BJ (cell line): ENCODE data around the gene GATA1. TPM values are rescaled to one million over a fixed set of nuclear protein-coding genes. Genes with fewer than 3 reads are reported as not detected.

Experiments used
- CTCF ChIA-PET: fragments of 350-600 bp; formaldehyde crosslinking; extraction: SDS; loops from one replicate; lab custom pipeline; 2021; ENCODE audit warnings: antibody characterized with exemption, inconsistent platforms; lab: Yijun Ruan, JAX
- POLR2A ChIA-PET: fragments of 300-600 bp; sonication (Branson Sonifier 250); formaldehyde crosslinking; extraction: SDS; loops from one replicate; lab custom pipeline; 2021; ENCODE audit warnings: antibody characterized with exemption; lab: Charles Lee
- DNase-seq: peaks from one replicate; pipeline ENCODE4 v3.0.0-alpha.2; 2011; ENCODE audit warnings: low read depth
- H3K27me3 ChIP-seq: 2 replicates; pipeline ENCODE4 v1.6.0; 2011; ENCODE audit warnings: low read length; ENCODE audit not compliant: control insufficient read depth, insufficient read depth
- H3K36me3 ChIP-seq: 2 replicates; pipeline ENCODE4 v1.5.1; 2011; ENCODE audit warnings: low read length; ENCODE audit not compliant: control insufficient read depth, insufficient read depth
- H3K4me3 ChIP-seq: 2 replicates; pipeline ENCODE4 v1.5.1; 2011; ENCODE audit warnings: low read depth, mild to moderate bottlenecking, control low read depth, low read length
- polyA plus RNA-seq: library from polyadenylated mRNA; depleted of rRNA; stranded (reverse); fragments of >200 nt; gene quantifications from 2 replicates; pipeline ENCODE4 v1.2.3, GENCODE V29; 2011; rRNA removed
- small RNA-seq: library from RNA; depleted of rRNA; stranded (forward); fragments of <200 nt; gene quantifications from one replicate; pipeline ENCODE3, GENCODE V24; 2012; ENCODE audit warnings: low replicate concordance, low read depth; ENCODE audit not compliant: insufficient read length
- TF ChIP-seq, protein P1 (sequence below): IDR thresholded peaks from 2 replicates; pipeline ENCODE4 v1.5.1; 2011; ENCODE audit warnings: low read depth, mild to moderate bottlenecking, control low read depth, inconsistent platforms, low read length, moderate library complexity; ENCODE audit not compliant: insufficient read depth

The GATA1 gene
- polyA plus RNA-seq, 1 experiment = not detected

DNA sequence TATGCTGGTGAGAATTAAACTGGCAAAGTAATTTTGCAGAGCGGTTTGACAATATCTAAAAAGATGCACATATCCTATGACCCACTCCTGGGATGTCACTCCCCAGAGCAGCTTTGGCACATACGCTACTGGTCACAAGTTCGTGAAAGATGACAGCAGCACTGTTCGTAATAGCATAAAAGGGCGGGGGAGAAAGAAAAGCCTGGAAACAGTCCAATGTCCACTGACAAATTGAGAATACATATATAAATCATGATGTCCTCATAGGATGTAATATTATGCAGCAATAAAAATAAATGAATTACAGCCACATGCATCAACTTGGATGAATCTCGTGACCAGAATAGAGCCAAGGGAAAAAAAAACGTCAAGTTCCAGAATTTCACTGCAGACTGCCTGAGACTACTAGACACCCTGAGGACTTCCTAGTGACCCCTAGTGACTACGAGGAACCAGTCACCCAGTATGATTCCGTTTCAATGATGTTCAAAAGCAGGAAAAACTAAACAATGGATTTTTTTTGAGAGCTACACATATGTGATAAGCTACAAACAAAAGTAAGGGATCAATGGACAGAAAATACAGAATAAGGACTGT lies 47.2 kb downstream of the GATA1 start:
- TF ChIP-seq, protein P1, sequence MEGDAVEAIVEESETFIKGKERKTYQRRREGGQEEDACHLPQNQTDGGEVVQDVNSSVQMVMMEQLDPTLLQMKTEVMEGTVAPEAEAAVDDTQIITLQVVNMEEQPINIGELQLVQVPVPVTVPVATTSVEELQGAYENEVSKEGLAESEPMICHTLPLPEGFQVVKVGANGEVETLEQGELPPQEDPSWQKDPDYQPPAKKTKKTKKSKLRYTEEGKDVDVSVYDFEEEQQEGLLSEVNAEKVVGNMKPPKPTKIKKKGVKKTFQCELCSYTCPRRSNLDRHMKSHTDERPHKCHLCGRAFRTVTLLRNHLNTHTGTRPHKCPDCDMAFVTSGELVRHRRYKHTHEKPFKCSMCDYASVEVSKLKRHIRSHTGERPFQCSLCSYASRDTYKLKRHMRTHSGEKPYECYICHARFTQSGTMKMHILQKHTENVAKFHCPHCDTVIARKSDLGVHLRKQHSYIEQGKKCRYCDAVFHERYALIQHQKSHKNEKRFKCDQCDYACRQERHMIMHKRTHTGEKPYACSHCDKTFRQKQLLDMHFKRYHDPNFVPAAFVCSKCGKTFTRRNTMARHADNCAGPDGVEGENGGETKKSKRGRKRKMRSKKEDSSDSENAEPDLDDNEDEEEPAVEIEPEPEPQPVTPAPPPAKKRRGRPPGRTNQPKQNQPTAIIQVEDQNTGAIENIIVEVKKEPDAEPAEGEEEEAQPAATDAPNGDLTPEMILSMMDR = no peak
- H3K4me3 ChIP-seq = no peak overlapping the region
- no peak for DNase-seq
- H3K36me3 ChIP-seq = no peaks in the 10 kb centered on the region
- H3K27me3 ChIP-seq = peaks cover 8% of the 10 kb centered on the region
- ChIA-PET POLR2A (no interaction called here), CTCF (interaction anchor here (0.8 kb wide), 1 partner anchor 70 kb away, joined by 3 read pairs; no protein-coding TSS in a partner anchor)

DNA sequence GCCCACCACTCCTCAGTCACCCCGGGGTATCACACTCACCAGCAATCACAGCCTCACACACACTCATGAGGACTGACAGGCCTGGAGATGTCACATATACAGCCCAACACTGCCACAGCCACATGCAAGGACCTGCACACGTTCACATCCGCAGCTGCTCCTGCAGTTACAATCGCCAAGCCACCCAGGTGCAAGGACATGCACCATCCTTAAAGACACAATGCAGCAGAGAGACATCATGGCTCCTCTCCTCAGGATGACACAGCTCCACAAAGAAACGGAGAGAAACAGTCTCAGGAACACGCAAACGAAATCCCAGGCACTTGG lies 48.0 kb downstream of the GATA1 start:
- no peak for DNase-seq
- TF ChIP-seq, protein P1 = no peak
- H3K4me3 ChIP-seq = no peak overlapping the region
- CTCF ChIA-PET = interaction anchor here (0.8 kb wide), 1 partner anchor 70 kb away, joined by 3 read pairs; no protein-coding TSS in a partner anchor
- H3K36me3 ChIP-seq = no peaks in the 10 kb centered on the region
- POLR2A ChIA-PET = no interaction called here
- peaks cover 8% of the 10 kb centered on the region for H3K27me3 ChIP-seq

DNA sequence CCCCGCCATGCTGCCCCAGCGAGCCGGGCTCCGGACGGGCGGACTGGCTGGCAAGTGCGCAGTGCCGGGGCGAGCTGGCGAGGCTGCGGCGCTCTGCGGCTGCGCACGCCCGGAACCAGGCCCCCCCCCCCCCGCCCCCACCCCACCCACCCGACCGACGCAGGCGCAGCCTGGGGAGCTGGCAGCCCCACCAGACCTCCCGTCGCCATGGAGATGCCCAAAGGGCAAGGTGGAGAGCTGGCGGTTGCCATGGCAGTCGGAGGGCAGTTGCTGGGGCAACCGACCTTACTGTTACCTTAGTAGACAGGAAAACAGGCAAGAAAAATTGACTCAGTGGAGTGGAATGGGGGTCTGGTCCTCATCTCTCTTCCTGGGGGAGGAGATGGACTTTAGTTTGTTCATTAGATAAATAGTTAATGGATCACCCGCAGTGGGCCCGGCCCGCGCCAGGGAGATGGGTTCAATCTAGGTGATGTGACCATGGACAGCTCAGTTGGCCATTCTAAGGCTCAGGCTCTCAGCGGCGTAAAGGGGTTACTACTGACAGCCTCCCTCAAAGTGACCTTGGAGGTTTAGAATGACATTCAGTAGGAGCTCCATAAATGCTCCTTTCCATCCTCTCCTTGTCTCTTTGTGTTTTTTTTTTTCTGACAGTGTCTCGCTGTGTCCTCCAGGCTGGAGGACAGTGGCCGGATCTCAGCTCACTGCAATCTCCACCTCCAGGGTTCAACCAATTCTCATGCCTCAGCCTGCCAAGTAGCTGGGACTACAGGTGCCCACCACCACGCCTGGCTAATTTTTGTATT lies 49.3 kb downstream of the GATA1 start, which contains the start of gene PCSK1N:
PCSK1N (minus strand) TSS at position 87 of the 806 bp plus-strand sequence; CDS start at position 9, 78 bp downstream.
- TF ChIP-seq, protein P1 = no peak
- ChIA-PET POLR2A (no interaction called here), CTCF (interaction anchor here (0.6 kb wide), 1 partner anchor 146 kb away, joined by 3 read pairs; no protein-coding TSS in a partner anchor)
- Histone ChIP-seq H3K36me3 (no peaks in the 10 kb centered on the region), H3K4me3 (no peak within 1 kb of the TSS), H3K27me3 (peaks cover 8% of the 10 kb centered on the region)
- DNase-seq = no peak

DNA sequence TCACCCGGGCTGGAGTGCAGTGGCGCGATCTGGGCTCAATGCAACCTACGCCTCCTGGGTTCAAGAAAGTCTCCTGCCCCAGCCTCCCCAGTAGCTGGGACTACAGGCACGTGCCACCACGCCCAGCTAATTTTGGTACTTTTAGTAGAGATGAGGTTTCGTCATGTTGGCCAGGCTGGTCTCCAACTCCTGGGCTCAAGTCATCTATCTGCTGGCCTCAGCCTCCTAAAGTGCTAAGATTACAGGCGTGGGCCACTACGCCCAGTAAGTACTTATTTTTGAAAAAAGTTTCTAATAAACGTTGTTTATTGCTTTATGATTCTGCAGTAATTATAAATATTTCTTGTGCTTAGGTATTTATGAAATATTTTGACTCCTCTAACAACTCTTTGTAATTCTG lies 53.3 kb downstream of the GATA1 start:
- Histone ChIP-seq H3K36me3 (no peaks in the 10 kb centered on the region), H3K27me3 (peaks cover 4% of the 10 kb centered on the region), H3K4me3 (no peak overlapping the region)
- CTCF ChIA-PET = no interaction called here
- no peak for DNase-seq
- POLR2A ChIA-PET = no interaction called here
- TF ChIP-seq, protein P1 = no peak

Small RNA genes lying within 50 kb of the gene (small RNA-seq; reads per million reads assigned to genes)
- not detected for gene RNU6-29P

Other genes starting within 250 kb of the GATA1 start
- gene TBC1D25, start 246.9 kb upstream of the GATA1 start, polyA plus RNA-seq = 10.6 and 17.8 TPM in 2 replicates
- 333 and 406 TPM in 2 replicates for gene RBM3, start 212.1 kb upstream of the GATA1 start, polyA plus RNA-seq
- 41.8 and 119 TPM in 2 replicates for gene WDR13, start 189.1 kb upstream of the GATA1 start, polyA plus RNA-seq
- 0.06 and 0.12 TPM in 2 replicates for gene WAS, start 102.8 kb upstream of the GATA1 start, polyA plus RNA-seq
- gene SUV39H1, start 89.9 kb upstream of the GATA1 start, polyA plus RNA-seq = 4.1 and 9.7 TPM in 2 replicates
- not detected in 2 replicates for gene GLOD5, start 24.8 kb upstream of the GATA1 start, polyA plus RNA-seq
- gene HDAC6, start 15.5 kb downstream of the GATA1 start, polyA plus RNA-seq = 22.5 and 32.1 TPM in 2 replicates
- not detected in 2 replicates for gene ERAS, start 39.9 kb downstream of the GATA1 start, polyA plus RNA-seq
- not detected in 2 replicates for gene PCSK1N, start 49.0 kb downstream of the GATA1 start, polyA plus RNA-seq
- 50.2 and 68.4 TPM in 2 replicates for gene TIMM17B, start 111.2 kb downstream of the GATA1 start, polyA plus RNA-seq
- 63.8 and 89.6 TPM in 2 replicates for gene PQBP1, start 111.3 kb downstream of the GATA1 start, polyA plus RNA-seq
- gene SLC35A2, start 125.1 kb downstream of the GATA1 start, polyA plus RNA-seq = 42.4 and 69.3 TPM in 2 replicates
- 5.6 and 8.0 TPM in 2 replicates for gene PIM2, start 132.4 kb downstream of the GATA1 start, polyA plus RNA-seq
- 48.9 and 53.6 TPM in 2 replicates for gene OTUD5, start 171.0 kb downstream of the GATA1 start, polyA plus RNA-seq
- gene KCND1, start 185.3 kb downstream of the GATA1 start, polyA plus RNA-seq = 0.51 and 0.83 TPM in 2 replicates
- 23.4 and 23.5 TPM in 2 replicates for gene GRIPAP1, start 215.7 kb downstream of the GATA1 start, polyA plus RNA-seq